ENCODE results near the gene SCLY. TPM values are rescaled to one million over a fixed set of nuclear protein-coding genes. Genes with fewer than 3 reads are reported as not detected.

SCLY gene
- total and polyA plus RNA-seq, 2 of the 13 experiments (the other 11 are each of a cell fraction or from before 2014, with no cell fraction given), result 27.9 to 38.6 TPM

GRCh38 chr2:238107525-238108422, 47.0 kb downstream of the SCLY start (continued):
- no peak for TF ChIP-seq RNF219 (CRISPR knock-in tag; IDR thresholded peaks at IDR 0.05)
- no peak for TF ChIP-seq MAF1 (CRISPR knock-in tag; IDR thresholded peaks at IDR 0.05; ENCODE audit: borderline replicate concordance)
- TF ChIP-seq ZNF33A (CRISPR knock-in tag; IDR thresholded peaks at IDR 0.05; ENCODE audit: borderline replicate concordance), result no peak
- TF ChIP-seq POGZ (CRISPR knock-in tag; IDR thresholded peaks at IDR 0.05), result no peak
- TF ChIP-seq EED (CRISPR knock-in tag; IDR thresholded peaks at IDR 0.05), result no peak
- peak; percentile 84 for TF ChIP-seq ERF (CRISPR knock-in tag; IDR thresholded peaks at IDR 0.05)
- TF ChIP-seq ZSCAN30 (CRISPR knock-in tag; IDR thresholded peaks at IDR 0.05), result no peak
- TF ChIP-seq CTCF (CRISPR knock-in tag; IDR thresholded peaks at IDR 0.05), result no peak
- TF ChIP-seq BCL3 (CRISPR knock-in tag; IDR thresholded peaks at IDR 0.05), result 0 out of 2 replicates have a peak, but pooled peaks have one; percentile 52
- no peak for TF ChIP-seq CREM (IDR thresholded peaks at IDR 0.05)
- no peak for TF ChIP-seq CREM (CRISPR knock-in tag; IDR thresholded peaks at IDR 0.05)
- no peak for TF ChIP-seq FUBP1 (CRISPR knock-in tag; IDR thresholded peaks at IDR 0.05; ENCODE audit: borderline replicate concordance)
- TF ChIP-seq PHF8 (CRISPR knock-in tag; IDR thresholded peaks at IDR 0.05), result peak; percentile 60
- peak; percentile 68; the same call in 1 of the 2 replicates for TF ChIP-seq HDAC2 (CRISPR knock-in tag; IDR thresholded peaks at IDR 0.05)
- peak; percentile 66; the same call in 1 of the 2 replicates for TF ChIP-seq ELF3 (CRISPR knock-in tag; IDR thresholded peaks at IDR 0.05)
- TF ChIP-seq PAWR (CRISPR knock-in tag; IDR thresholded peaks at IDR 0.05; ENCODE audit: borderline replicate concordance), result no peak
- TF ChIP-seq HMGXB4 (CRISPR knock-in tag; IDR thresholded peaks at IDR 0.05; ENCODE audit: borderline replicate concordance in 1 of 2, low read depth in 1 of 2), result no peak; a peak in 1 of 4 replicates
- peak; percentile 46; the same call in 1 of the 2 replicates for TF ChIP-seq SOX5 (CRISPR knock-in tag; IDR thresholded peaks at IDR 0.05; ENCODE audit: borderline replicate concordance)
- no peak for TF ChIP-seq ZMYM2 (CRISPR knock-in tag; IDR thresholded peaks at IDR 0.05)
